Measurements from ENCODE around the gene SLF2.

DNA sequence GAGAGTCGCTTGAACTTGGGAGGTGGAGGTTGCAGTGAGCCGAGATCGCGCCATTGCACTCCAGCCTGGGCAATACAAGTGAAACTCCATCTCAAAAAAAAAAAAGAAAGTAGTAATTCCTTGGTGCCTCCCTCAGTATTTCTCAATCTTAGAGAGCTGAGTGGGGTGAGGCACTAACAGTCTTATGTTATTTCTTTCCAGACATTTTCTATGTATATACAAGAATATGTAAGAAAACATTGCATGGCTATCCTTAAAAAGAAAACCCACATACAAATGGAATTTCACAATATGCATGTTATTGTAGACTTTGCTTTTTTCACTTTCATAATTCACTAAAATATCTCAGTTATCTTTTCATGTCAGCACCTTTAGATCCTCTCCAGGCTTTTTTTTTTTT lies 13.6 kb upstream of the SLF2 start:
- TF ChIP-seq, protein P1, sequence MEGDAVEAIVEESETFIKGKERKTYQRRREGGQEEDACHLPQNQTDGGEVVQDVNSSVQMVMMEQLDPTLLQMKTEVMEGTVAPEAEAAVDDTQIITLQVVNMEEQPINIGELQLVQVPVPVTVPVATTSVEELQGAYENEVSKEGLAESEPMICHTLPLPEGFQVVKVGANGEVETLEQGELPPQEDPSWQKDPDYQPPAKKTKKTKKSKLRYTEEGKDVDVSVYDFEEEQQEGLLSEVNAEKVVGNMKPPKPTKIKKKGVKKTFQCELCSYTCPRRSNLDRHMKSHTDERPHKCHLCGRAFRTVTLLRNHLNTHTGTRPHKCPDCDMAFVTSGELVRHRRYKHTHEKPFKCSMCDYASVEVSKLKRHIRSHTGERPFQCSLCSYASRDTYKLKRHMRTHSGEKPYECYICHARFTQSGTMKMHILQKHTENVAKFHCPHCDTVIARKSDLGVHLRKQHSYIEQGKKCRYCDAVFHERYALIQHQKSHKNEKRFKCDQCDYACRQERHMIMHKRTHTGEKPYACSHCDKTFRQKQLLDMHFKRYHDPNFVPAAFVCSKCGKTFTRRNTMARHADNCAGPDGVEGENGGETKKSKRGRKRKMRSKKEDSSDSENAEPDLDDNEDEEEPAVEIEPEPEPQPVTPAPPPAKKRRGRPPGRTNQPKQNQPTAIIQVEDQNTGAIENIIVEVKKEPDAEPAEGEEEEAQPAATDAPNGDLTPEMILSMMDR (IDR thresholded peaks at IDR 0.05): no peak
- TF ChIP-seq POLR2A (IDR thresholded peaks at IDR 0.05): no peak
